ENCODE results near the gene BTNL8. TPM values are rescaled to one million over a fixed set of nuclear protein-coding genes. Genes with fewer than 3 reads are reported as not detected.

BTNL8 gene
- total RNA-seq, 1 experiment from 2014 or later, result not detected

GRCh38 chr5:180959661-180960060, 60.7 kb downstream of the BTNL8 start:
- H2AFZ ChIP-seq (ENCODE audit: low read length), result no peak overlapping the region
- no peaks in the 10 kb centered on the region for H3K79me2 ChIP-seq (ENCODE audit: low read length)
- no peak for DNase-seq
- H3K4me1 ChIP-seq (ENCODE audit: low read length), result no peaks in the 10 kb centered on the region
- H3K4me3 ChIP-seq (ENCODE audit: low read length), result no peak overlapping the region
- H3K27me3 ChIP-seq (ENCODE audit: low read length), result no peaks in the 10 kb centered on the region
- H3K9me3 ChIP-seq (ENCODE audit: low read length), result no peaks in the 10 kb centered on the region
- no peaks in the 10 kb centered on the region for H3K36me3 ChIP-seq (ENCODE audit: insufficient read depth, low read length)
- no peak overlapping the region for H3K27ac ChIP-seq (ENCODE audit: low read length)
- no peak overlapping the region for H3K9ac ChIP-seq (ENCODE audit: low read length)
- H3K4me2 ChIP-seq (ENCODE audit: low read depth, low read length, poor library complexity, severe bottlenecking), result no peak overlapping the region
- H4K20me1 ChIP-seq (ENCODE audit: insufficient read depth, low read depth, low read length), result no peaks in the 10 kb centered on the region
- no peaks in the 10 kb centered on the region for H3K9me2 ChIP-seq (replicated peaks; ENCODE audit: insufficient read depth, low read length)

GRCh38 chr5:180960209-180960608, 61.2 kb downstream of the BTNL8 start:
- DNase-seq, result no peak
- no peaks in the 10 kb centered on the region for H3K4me1 ChIP-seq (ENCODE audit: low read length)
- H3K27me3 ChIP-seq (ENCODE audit: low read length), result no peaks in the 10 kb centered on the region
- H3K9me3 ChIP-seq (ENCODE audit: low read length), result no peaks in the 10 kb centered on the region
- no peaks in the 10 kb centered on the region for H4K20me1 ChIP-seq (ENCODE audit: insufficient read depth, low read depth, low read length)
- H3K27ac ChIP-seq (ENCODE audit: low read length), result no peak overlapping the region
- H3K36me3 ChIP-seq (ENCODE audit: insufficient read depth, low read length), result no peaks in the 10 kb centered on the region
- no peak overlapping the region for H3K4me2 ChIP-seq (ENCODE audit: low read depth, low read length, poor library complexity, severe bottlenecking)
- no peak overlapping the region for H2AFZ ChIP-seq (ENCODE audit: low read length)
- no peak overlapping the region for H3K4me3 ChIP-seq (ENCODE audit: low read length)
- H3K79me2 ChIP-seq (ENCODE audit: low read length), result no peaks in the 10 kb centered on the region
- H3K9me2 ChIP-seq (replicated peaks; ENCODE audit: insufficient read depth, low read length), result no peaks in the 10 kb centered on the region
- H3K9ac ChIP-seq (ENCODE audit: low read length), result no peak overlapping the region

GRCh38 chr5:180969406-180969805, 70.4 kb downstream of the BTNL8 start:
- Histone ChIP-seq H3K9me3 (ENCODE audit: low read length) (no peaks in the 10 kb centered on the region), H3K27me3 (ENCODE audit: low read length) (no peaks in the 10 kb centered on the region), H3K4me1 (ENCODE audit: low read length) (no peaks in the 10 kb centered on the region), H3K9me2 (replicated peaks; ENCODE audit: insufficient read depth, low read length) (no peaks in the 10 kb centered on the region), H3K36me3 (ENCODE audit: insufficient read depth, low read length) (no peaks in the 10 kb centered on the region), H3K27ac (ENCODE audit: low read length) (no peak overlapping the region), H3K4me2 (ENCODE audit: low read depth, low read length, poor library complexity, severe bottlenecking) (no peak overlapping the region), H3K4me3 (ENCODE audit: low read length) (no peak overlapping the region), H3K9ac (ENCODE audit: low read length) (no peak overlapping the region), H4K20me1 (ENCODE audit: insufficient read depth, low read depth, low read length) (no peaks in the 10 kb centered on the region), H2AFZ (ENCODE audit: low read length) (no peak overlapping the region), H3K79me2 (ENCODE audit: low read length) (no peaks in the 10 kb centered on the region)
- DNase-seq, result no peak

- no peak overlapping the region for H3K27ac ChIP-seq (ENCODE audit: low read length)
- no peak for DNase-seq
- no peaks in the 10 kb centered on the region for H3K27me3 ChIP-seq (ENCODE audit: low read length)
- H4K20me1 ChIP-seq (ENCODE audit: insufficient read depth, low read depth, low read length), result no peaks in the 10 kb centered on the region
- no peaks in the 10 kb centered on the region for H3K9me3 ChIP-seq (ENCODE audit: low read length)
- no peaks in the 10 kb centered on the region for H3K79me2 ChIP-seq (ENCODE audit: low read length)
- no peaks in the 10 kb centered on the region for H3K4me1 ChIP-seq (ENCODE audit: low read length)
- H3K4me2 ChIP-seq (ENCODE audit: low read depth, low read length, poor library complexity, severe bottlenecking), result no peak overlapping the region
- H3K4me3 ChIP-seq (ENCODE audit: low read length), result no peak overlapping the region
- no peaks in the 10 kb centered on the region for H3K36me3 ChIP-seq (ENCODE audit: insufficient read depth, low read length)
- no peak overlapping the region for H2AFZ ChIP-seq (ENCODE audit: low read length)
- H3K9me2 ChIP-seq (replicated peaks; ENCODE audit: insufficient read depth, low read length), result no peaks in the 10 kb centered on the region
- H3K9ac ChIP-seq (ENCODE audit: low read length), result no peak overlapping the region
These were observed 71.4 kb downstream of the BTNL8 start for GRCh38 chr5:180970336-180970735.

DNA sequence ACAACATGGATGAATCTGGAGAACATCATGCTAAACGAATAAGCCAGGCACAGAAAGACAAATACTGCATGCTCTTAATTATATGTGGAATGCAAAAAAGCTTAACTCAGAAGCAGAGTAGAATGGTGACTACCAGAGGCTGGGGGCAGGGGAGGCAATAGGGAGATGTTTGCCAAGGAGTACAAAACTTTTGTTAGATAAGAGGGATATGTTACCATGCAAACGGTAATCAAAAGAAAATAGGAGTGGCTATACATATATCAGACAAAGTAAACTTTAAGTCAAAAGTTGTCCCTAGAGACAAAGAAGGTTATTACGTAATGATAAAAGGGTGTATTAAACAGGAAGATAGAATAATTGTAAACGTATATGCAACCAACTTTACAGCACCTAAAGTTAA, 71.9 kb downstream of the BTNL8 start:
- Histone ChIP-seq H3K9me3 (ENCODE audit: low read length) (no peaks in the 10 kb centered on the region), H3K4me3 (ENCODE audit: low read length) (no peak overlapping the region), H4K20me1 (ENCODE audit: insufficient read depth, low read depth, low read length) (no peaks in the 10 kb centered on the region), H3K79me2 (ENCODE audit: low read length) (no peaks in the 10 kb centered on the region), H3K4me1 (ENCODE audit: low read length) (no peaks in the 10 kb centered on the region), H2AFZ (ENCODE audit: low read length) (no peak overlapping the region), H3K4me2 (ENCODE audit: low read depth, low read length, poor library complexity, severe bottlenecking) (no peak overlapping the region), H3K27me3 (ENCODE audit: low read length) (no peaks in the 10 kb centered on the region), H3K9me2 (replicated peaks; ENCODE audit: insufficient read depth, low read length) (no peaks in the 10 kb centered on the region), H3K36me3 (ENCODE audit: insufficient read depth, low read length) (no peaks in the 10 kb centered on the region), H3K9ac (ENCODE audit: low read length) (no peak overlapping the region), H3K27ac (ENCODE audit: low read length) (no peak overlapping the region)
- no peak for DNase-seq

DNA sequence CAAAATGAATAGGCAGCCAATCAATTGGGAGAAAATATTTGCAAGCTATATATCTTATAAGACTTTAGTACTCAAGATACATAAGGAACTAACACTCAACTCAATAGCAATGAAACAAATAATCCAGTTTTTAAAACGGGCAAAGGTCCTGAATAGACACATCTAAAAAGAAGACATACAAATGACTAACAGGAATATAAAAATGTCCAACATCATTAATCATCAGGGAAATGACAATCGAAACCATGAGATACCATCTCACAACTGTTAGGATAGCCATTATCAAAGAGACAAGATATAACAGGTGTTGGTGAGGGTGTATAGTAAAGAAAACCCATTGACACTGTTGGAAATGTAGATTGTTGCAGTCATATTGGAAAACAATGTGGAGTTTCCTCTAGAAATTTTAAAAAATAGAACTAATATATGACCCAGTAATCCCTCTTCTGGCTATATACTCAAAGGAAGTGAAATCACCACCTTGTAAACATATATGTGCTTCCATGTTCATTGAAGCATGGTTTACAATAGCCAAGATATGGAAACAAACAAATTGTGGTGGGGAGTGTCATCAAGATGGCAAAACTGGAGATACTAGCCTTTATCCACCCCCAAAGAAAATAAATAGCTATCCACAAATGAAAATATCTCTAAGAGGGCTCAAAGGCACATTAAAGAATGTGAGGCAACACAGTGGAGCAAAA, 75.8 kb downstream of the BTNL8 start:
- Histone ChIP-seq H3K27ac (ENCODE audit: low read length) (no peak overlapping the region), H2AFZ (ENCODE audit: low read length) (no peak overlapping the region), H4K20me1 (ENCODE audit: insufficient read depth, low read depth, low read length) (no peaks in the 10 kb centered on the region), H3K27me3 (ENCODE audit: low read length) (no peaks in the 10 kb centered on the region), H3K36me3 (ENCODE audit: insufficient read depth, low read length) (no peaks in the 10 kb centered on the region), H3K79me2 (ENCODE audit: low read length) (no peaks in the 10 kb centered on the region), H3K9ac (ENCODE audit: low read length) (no peak overlapping the region), H3K9me2 (replicated peaks; ENCODE audit: insufficient read depth, low read length) (no peaks in the 10 kb centered on the region), H3K9me3 (ENCODE audit: low read length) (no peaks in the 10 kb centered on the region), H3K4me2 (ENCODE audit: low read depth, low read length, poor library complexity, severe bottlenecking) (no peak overlapping the region), H3K4me3 (ENCODE audit: low read length) (no peak overlapping the region), H3K4me1 (ENCODE audit: low read length) (no peaks in the 10 kb centered on the region)
- no peak for DNase-seq

GRCh38 chr5:180975338-180975737, 76.4 kb downstream of the BTNL8 start:
- Histone ChIP-seq H3K79me2 (ENCODE audit: low read length) (no peaks in the 10 kb centered on the region), H4K20me1 (ENCODE audit: insufficient read depth, low read depth, low read length) (no peaks in the 10 kb centered on the region), H3K4me3 (ENCODE audit: low read length) (no peak overlapping the region), H2AFZ (ENCODE audit: low read length) (no peak overlapping the region), H3K4me1 (ENCODE audit: low read length) (no peaks in the 10 kb centered on the region), H3K9me3 (ENCODE audit: low read length) (no peaks in the 10 kb centered on the region), H3K9ac (ENCODE audit: low read length) (no peak overlapping the region), H3K9me2 (replicated peaks; ENCODE audit: insufficient read depth, low read length) (no peaks in the 10 kb centered on the region), H3K27ac (ENCODE audit: low read length) (no peak overlapping the region), H3K27me3 (ENCODE audit: low read length) (no peaks in the 10 kb centered on the region), H3K4me2 (ENCODE audit: low read depth, low read length, poor library complexity, severe bottlenecking) (no peak overlapping the region), H3K36me3 (ENCODE audit: insufficient read depth, low read length) (no peaks in the 10 kb centered on the region)
- no peak for DNase-seq

DNA sequence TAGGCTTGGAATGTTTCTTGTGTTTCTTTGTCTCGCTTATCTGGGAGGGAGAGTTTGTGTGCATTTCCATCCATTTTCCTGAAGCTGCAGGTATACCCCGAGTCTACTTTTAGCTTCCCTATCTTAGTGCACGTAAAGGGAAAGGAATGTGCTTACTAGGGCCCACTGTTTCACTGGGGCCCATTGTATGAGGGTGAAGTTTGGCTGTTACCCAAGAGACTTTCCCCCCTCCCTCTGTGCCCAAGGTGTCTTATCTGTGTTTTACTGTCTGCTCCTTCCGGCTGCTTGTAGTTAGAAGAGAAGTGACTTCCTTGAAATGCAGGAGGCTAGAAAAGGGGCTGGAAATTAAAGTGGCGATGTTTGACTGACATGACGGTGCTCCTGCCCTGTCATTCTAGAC, 77.6 kb downstream of the BTNL8 start:
- no peak for DNase-seq
- no peaks in the 10 kb centered on the region for H3K9me2 ChIP-seq (replicated peaks; ENCODE audit: insufficient read depth, low read length)
- H2AFZ ChIP-seq (ENCODE audit: low read length), result no peak overlapping the region
- no peak overlapping the region for H3K27ac ChIP-seq (ENCODE audit: low read length)
- H3K4me3 ChIP-seq (ENCODE audit: low read length), result no peak overlapping the region
- H4K20me1 ChIP-seq (ENCODE audit: insufficient read depth, low read depth, low read length), result no peaks in the 10 kb centered on the region
- no peaks in the 10 kb centered on the region for H3K4me1 ChIP-seq (ENCODE audit: low read length)
- H3K9me3 ChIP-seq (ENCODE audit: low read length), result no peaks in the 10 kb centered on the region
- H3K4me2 ChIP-seq (ENCODE audit: low read depth, low read length, poor library complexity, severe bottlenecking), result no peak overlapping the region
- H3K27me3 ChIP-seq (ENCODE audit: low read length), result no peaks in the 10 kb centered on the region
- no peaks in the 10 kb centered on the region for H3K36me3 ChIP-seq (ENCODE audit: insufficient read depth, low read length)
- H3K9ac ChIP-seq (ENCODE audit: low read length), result no peak overlapping the region
- H3K79me2 ChIP-seq (ENCODE audit: low read length), result no peaks in the 10 kb centered on the region
